HG02610 (cell line): ENCODE results near the gene OCA2.

Experiments used
- ATAC-seq: cut with Tn5 transposase; IDR thresholded peaks from one replicate; pipeline ENCODE4 v1.9.1; 2021; ENCODE audit warnings: mild to moderate bottlenecking, moderate library complexity; ENCODE audit not compliant: unreplicated experiment

OCA2 gene

GRCh38 chr15:28105793-28106192, 6.7 kb upstream of the OCA2 start:
- ATAC-seq, result no peak

- no peak for ATAC-seq
Measured at GRCh38 chr15:28105224-28105791, 6.2 kb upstream of the OCA2 start.

GRCh38 chr15:28104326-28104725, 5.2 kb upstream of the OCA2 start:
- ATAC-seq, result no peak

DNA sequence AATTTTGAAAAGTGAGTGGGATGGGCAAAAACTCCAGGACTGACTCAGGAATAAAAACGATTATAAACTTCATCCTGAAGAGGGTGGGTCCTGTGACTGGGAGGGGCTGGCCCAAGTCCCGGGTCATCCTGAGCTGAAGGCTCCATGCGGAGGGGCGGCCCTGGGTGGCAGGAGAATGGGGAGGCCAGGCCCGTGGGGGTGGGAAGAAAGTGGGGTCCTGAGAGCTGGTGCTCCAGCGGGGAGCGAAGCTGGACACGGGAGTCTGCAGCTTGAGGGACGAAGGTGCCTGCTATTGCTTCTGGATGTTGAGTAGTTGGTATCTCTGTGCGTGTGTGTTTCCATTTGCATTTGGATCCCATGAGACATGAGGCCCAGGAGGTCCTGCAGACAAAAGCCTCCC, 4.7 kb upstream of the OCA2 start:
- ATAC-seq, result no peak

- ATAC-seq, result no peak
Measured at GRCh38 chr15:28101983-28102441, 2.9 kb upstream of the OCA2 start.

DNA sequence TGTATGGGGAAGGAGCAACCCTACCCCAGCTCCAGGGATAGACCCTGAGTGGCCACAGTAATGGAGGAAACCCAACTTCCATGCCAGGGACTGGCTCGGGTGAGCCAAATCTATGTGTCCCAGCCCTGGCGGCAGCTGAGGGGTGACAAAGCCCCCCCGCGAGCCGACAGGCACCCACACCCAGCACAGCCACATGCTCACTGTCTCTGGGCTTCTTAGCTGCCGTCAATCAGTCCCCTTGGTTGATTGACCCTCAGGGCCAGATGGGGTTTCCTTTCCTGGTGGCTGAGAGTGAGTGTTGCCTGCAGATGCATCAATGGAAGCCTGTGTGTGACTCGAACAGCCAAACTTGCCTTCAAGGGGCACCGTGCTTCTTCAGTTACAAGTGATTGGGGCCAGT, 2.1 kb upstream of the OCA2 start:
- ATAC-seq, result no peak

GRCh38 chr15:28100516-28101195, 1.5 kb upstream of the OCA2 start:
- ATAC-seq, result no peak

DNA sequence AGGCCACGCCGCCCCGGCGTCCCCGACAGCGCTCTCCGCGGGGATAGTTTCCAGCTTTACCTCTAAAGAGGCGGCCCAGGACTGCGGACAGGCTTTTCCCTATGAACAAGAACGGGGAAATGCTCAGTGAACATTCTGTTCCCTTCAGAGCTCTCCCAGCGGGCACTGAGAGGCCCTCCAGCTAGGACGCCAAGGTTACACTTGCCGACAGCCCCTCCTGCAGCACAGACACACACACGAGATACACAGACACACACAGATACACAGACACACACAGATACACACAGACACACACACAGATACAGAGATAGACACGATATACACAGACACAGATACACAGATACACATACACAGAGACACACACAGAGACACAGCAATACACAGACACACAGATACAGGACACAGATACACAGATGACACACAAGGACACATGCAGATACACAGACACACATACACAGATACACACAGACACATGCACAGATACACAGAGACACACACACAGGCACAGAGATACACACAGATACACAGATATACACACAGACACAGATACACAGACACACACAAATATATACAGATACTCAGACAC, 533 bp upstream of the OCA2 start:
- no peak for ATAC-seq

DNA sequence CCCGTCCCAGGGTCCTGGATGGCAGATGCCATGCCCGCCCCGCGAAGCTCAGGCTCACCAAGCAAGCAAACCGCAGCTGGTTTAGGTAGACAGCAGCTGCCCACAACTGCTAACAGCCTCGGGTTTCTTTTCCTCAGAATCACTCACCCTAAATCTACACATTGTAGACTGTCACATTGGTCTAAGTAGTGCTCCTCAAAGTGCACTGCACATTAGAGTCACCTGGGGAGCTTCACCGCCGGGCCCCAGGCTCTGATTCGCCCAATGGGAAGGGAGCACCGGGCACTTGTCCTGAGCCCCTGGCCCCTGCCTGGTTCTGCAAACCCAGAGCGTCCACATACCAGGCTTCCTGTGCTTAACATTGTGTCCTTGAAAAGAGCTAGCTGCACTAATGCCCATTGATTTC, 752 bp downstream of the OCA2 start:
- no peak for ATAC-seq

- ATAC-seq, result no peak
Measured at GRCh38 chr15:28097656-28098359, 1.3 kb downstream of the OCA2 start.

DNA sequence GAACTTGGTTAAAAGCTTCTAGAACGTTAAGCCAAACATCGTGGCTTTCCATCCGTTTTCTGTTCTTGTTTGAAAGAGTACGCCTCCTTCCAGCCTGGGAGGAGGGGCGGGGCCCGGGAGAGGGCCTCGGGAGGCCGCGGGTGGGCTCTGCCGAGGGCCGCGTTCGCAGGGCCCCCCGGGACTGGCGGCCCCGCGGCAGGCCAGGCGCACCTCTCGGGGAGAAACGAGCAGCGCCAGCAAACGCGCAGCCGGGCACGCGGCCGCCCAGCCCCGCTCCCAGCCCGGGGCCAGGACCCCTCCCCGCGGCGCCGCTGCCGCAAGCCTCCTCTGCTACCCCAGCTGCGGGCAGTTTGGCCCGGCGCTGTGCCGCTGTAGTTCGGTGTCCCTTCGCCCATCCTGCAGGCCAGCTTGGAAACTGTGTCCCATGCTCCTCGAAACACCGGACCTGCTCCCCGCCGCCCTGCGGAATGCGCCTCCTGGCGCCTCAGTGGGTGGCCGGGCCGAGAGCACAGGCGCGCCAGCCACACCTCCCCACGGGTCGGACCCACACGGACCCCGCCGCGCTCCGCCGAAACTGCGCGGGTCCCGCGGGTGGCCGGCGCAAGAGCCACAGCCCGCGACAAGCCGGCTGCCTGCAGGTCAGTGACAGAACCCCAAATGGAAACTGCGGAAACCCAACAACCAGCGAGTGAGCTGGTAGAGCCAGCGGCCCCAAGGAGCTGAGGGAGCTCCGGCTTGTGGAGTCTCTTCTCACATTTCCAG, 2.3 kb downstream of the OCA2 start:
- no peak for ATAC-seq

DNA sequence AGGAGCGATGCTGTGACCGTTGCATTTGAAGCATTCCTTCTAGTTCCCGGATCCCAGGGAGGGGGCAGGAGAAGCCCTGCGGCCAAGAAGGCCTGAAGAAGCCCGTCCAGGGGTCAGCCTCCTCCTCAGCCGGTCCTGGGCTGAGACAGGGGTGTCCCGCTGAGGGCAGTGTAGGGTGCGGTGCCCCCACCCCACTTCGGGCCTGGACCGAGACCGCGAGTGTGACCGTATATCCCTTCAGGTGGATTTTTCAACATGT, 2.8 kb downstream of the OCA2 start:
- no peak for ATAC-seq

- ATAC-seq, result no peak
Measured at GRCh38 chr15:28094732-28095521, 4.2 kb downstream of the OCA2 start.

GRCh38 chr15:28093752-28094535, 5.2 kb downstream of the OCA2 start:
- no peak for ATAC-seq

GRCh38 chr15:28091313-28091712, 7.8 kb downstream of the OCA2 start:
- ATAC-seq, result no peak

- ATAC-seq, result peak; percentile 96
Measured at GRCh38 chr15:28086175-28086703, 12.9 kb downstream of the OCA2 start.

- ATAC-seq, result no peak
Measured at GRCh38 chr15:28085489-28086174, 13.5 kb downstream of the OCA2 start.

DNA sequence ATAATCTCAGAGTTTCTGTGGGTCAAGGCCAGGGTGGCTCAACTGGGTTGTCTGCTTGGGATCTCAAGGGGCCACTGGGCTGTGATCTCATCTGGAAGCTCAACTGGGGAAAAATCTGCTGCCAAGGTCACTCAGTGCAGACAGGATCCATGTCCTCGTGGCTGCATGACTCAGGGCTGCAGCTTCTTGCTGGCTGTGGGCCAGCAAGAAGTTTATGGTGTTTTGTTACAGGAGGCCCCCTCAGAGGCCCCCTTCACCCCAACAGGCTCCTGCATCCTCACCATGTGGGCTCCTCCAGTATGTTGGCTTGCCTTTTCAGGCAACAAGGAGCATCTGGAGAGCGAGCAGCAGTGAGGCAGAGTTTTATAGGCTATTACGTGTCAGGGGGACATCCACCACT, 14.6 kb downstream of the OCA2 start:
- no peak for ATAC-seq
